ENCODE measurements around the gene WDR82. TPM values are rescaled to one million over a fixed set of nuclear protein-coding genes. Genes with fewer than 3 reads are reported as not detected.

WDR82 gene
- total RNA-seq, 1 experiment from 2014 or later: 44.5 TPM

- H3K4me2 ChIP-seq: no peak overlapping the region
- no peak for DNase-seq
- no peaks in the 10 kb centered on the region for H3K9me2 ChIP-seq (ENCODE audit: insufficient read depth)
- ChIA-PET CTCF (interaction anchor here (0.5 to 1.4 kb wide), 3 partner anchors 47 to 157 kb away, joined by 5 to 17 read pairs (median 6); no protein-coding TSS in a partner anchor), POLR2A (ENCODE audit: unreplicated experiment) (no interaction called here)
- intact Hi-C loops (cut with micrococcal nuclease; ENCODE audit: unreplicated experiment): loop anchor here (5.0 kb wide), 1 partner anchor 95 kb away; no protein-coding TSS in a partner anchor
- no peaks in the 10 kb centered on the region for H3K27me3 ChIP-seq (ENCODE audit: insufficient read depth, low read depth)
- no peak overlapping the region for H3K27ac ChIP-seq
- H3F3A ChIP-seq (ENCODE audit: insufficient read depth, low read depth): no peaks in the 10 kb centered on the region
- H3K4me1 ChIP-seq (replicated peaks; ENCODE audit: insufficient read depth): peaks cover 7% of the 10 kb centered on the region; the same call in 1 of the 2 replicates
- H3K79me2 ChIP-seq (ENCODE audit: low read depth): peaks cover 6% of the 10 kb centered on the region; the same call in 1 of the 2 replicates
- no peaks in the 10 kb centered on the region for H3K9me3 ChIP-seq (ENCODE audit: insufficient read depth, low read depth)
- no peaks in the 10 kb centered on the region for H3K36me3 ChIP-seq (ENCODE audit: low read depth)
- no peak overlapping the region for H3K4me3 ChIP-seq
- no TSS peak for BruUV-seq (replicated peaks)
- no peak for TF ChIP-seq CTCF (conservative IDR thresholded peaks at IDR 0.05)
- TF ChIP-seq EZH2 (IDR thresholded peaks at IDR 0.05; ENCODE audit: low read depth): no peak
- no peak overlapping the region for H2AFZ ChIP-seq
- H4K20me1 ChIP-seq (ENCODE audit: insufficient read depth): no peaks in the 10 kb centered on the region
These were observed 14.0 kb upstream of the WDR82 start for GRCh38 chr3:52292247-52293065.

- Histone ChIP-seq H3K9me3 (ENCODE audit: insufficient read depth, low read depth) (no peaks in the 10 kb centered on the region), H3K27me3 (ENCODE audit: insufficient read depth, low read depth) (no peaks in the 10 kb centered on the region), H3K79me2 (ENCODE audit: low read depth) (peaks cover 6% of the 10 kb centered on the region; the same call in 1 of the 2 replicates), H2AFZ (no peak overlapping the region), H3K4me2 (no peak overlapping the region), H3F3A (ENCODE audit: insufficient read depth, low read depth) (no peaks in the 10 kb centered on the region), H3K9me2 (ENCODE audit: insufficient read depth) (no peaks in the 10 kb centered on the region), H3K36me3 (ENCODE audit: low read depth) (no peaks in the 10 kb centered on the region), H3K4me1 (replicated peaks; ENCODE audit: insufficient read depth) (peaks cover 7% of the 10 kb centered on the region; the same call in 1 of the 2 replicates), H3K4me3 (no peak overlapping the region), H4K20me1 (ENCODE audit: insufficient read depth) (no peaks in the 10 kb centered on the region), H3K27ac (no peak overlapping the region)
- peak in 1 of 2 experiments; percentile 21 for DNase-seq
- no TSS peak for BruUV-seq (replicated peaks)
- CTCF ChIA-PET: interaction anchor here (0.5 to 1.4 kb wide), 2 partner anchors 48 to 157 kb away, joined by 5 to 6 read pairs; no protein-coding TSS in a partner anchor
- TF ChIP-seq CTCF (conservative IDR thresholded peaks at IDR 0.05): peak; percentile 64
- no peak for TF ChIP-seq EZH2 (IDR thresholded peaks at IDR 0.05; ENCODE audit: low read depth)
- POLR2A ChIA-PET (ENCODE audit: unreplicated experiment): no interaction called here
- intact Hi-C loops (cut with micrococcal nuclease; ENCODE audit: unreplicated experiment): loop anchor here (1.0 to 5.0 kb wide), 2 partner anchors 48 to 96 kb away; no protein-coding TSS in a partner anchor
These were observed 13.2 kb upstream of the WDR82 start for GRCh38 chr3:52291508-52292181.
